Sigmoid colon (tissue), 7 donors: ENCODE data around the gene TMEM63A. TPM values are rescaled to one million over a fixed set of nuclear protein-coding genes. Genes with fewer than 3 reads are reported as not detected.
"Not testable (repeated sequence)": the region's sequence is repeated elsewhere in the genome, so short reads cannot be mapped to it uniquely, and the experiment has no call there.

ENCODE experiments used
- DNase-seq: peaks from one replicate; pipeline ENCODE4 v3.0.0-alpha.2; 2019
- H3K27ac ChIP-seq, 4 donors: fragments of 200-600 bp; sonication (generic); one replicate each; pipeline ENCODE4 v1.5.1; 2016 to 2019; ENCODE audit warnings: mild to moderate bottlenecking in 1 of 4
- H3K27me3 ChIP-seq, 3 donors: fragments of 200-600 bp; sonication (generic); one replicate each; pipeline ENCODE4 v1.5.1; 2019; ENCODE audit warnings: mild to moderate bottlenecking in 1 of 3
- H3K36me3 ChIP-seq, 4 donors: fragments of 200-600 bp; sonication (generic); one replicate each; pipeline ENCODE4 v1.5.1; 2016 to 2019
- H3K4me1 ChIP-seq, 4 donors: fragments of 200-600 bp; sonication (generic); one replicate each; pipeline ENCODE4 v1.5.1; 2017 to 2019
- H3K4me3 ChIP-seq, 4 donors: fragments of 200-600 bp; sonication (generic); one replicate each; pipeline ENCODE4 v1.5.1; 2017 to 2019; ENCODE audit warnings: mild to moderate bottlenecking in 2 of 4, moderate library complexity in 1 of 4
- H3K9me3 ChIP-seq, 4 donors: fragments of 200-600 bp in 3 of 4; sonication (generic) in 3 of 4; one replicate each; pipeline versions ENCODE4 v1.5.1 to v1.6.1; 2013 to 2019
- CTCF ChIP-seq, 4 experiments: fragments of 450-650 bp in 3 of 4; fragments of 200-600 bp in 1 of 4; IDR thresholded peaks; one replicate each; pipeline ENCODE4 v1.5.1; 2016 to 2019; ENCODE audit warnings: antibody characterized with exemption in 4 of 4, mild to moderate bottlenecking in 3 of 4, moderate library complexity in 2 of 4
- EP300 ChIP-seq, 4 donors: sonication (generic); formaldehyde crosslinking; IDR thresholded peaks; one replicate each; pipeline ENCODE4 v1.6.1; 2017; ENCODE audit warnings: antibody characterized with exemption in 4 of 4
- POLR2A ChIP-seq, 2 donors: fragments of 450-650 bp; IDR thresholded peaks; one replicate each; pipeline ENCODE4 v1.6.1; 2016; ENCODE audit warnings: antibody characterized with exemption in 2 of 2, mild to moderate bottlenecking in 2 of 2, moderate library complexity in 2 of 2
- POLR2AphosphoS5 ChIP-seq, 4 donors: sonication (generic); formaldehyde crosslinking; IDR thresholded peaks; one replicate each; pipeline ENCODE4 v1.6.1; 2017; ENCODE audit warnings: antibody characterized with exemption in 4 of 4
- WGBS, 2 donors: extraction: QIAGEN DNeasy Blood & Tissue Kit; methylation state at CpG; one replicate each; pipeline ENCODE4 v1.1.7; 2013; 5-methylcytosine and 5-hydroxymethylcytosine counted together
- intact Hi-C: fragments of 100-400 bp; cut with DNase I; formaldehyde crosslinking; loops from one replicate; pipeline ENCODE4 v1.15.1; 2023
- polyA plus RNA-seq, 3 donors: library from polyadenylated mRNA; stranded (reverse); fragments of 200-250 nt; gene quantifications; one replicate each; pipeline ENCODE4 v1.2.3, GENCODE V29; 2013
- total RNA-seq, 4 donors: library from RNA; depleted of rRNA; stranded (reverse); fragments of >200 nt; gene quantifications; one replicate each; pipeline ENCODE4 v1.1.0, GENCODE V29; 2016
- donor health status: healthy with polysubstance abuse.
- donor health status: Bipolar disorder and iron deficiency.
- donor health status: healthy.

TMEM63A gene
- total and polyA plus RNA-seq, 7 donors: 3.0 to 103 (median 35.9) TPM

- no peak for TF ChIP-seq EP300 (IDR thresholded peaks at IDR 0.05)
- TF ChIP-seq CTCF (IDR thresholded peaks at IDR 0.05): no peak
- no peak for TF ChIP-seq POLR2A (IDR thresholded peaks at IDR 0.05)
- no peak for TF ChIP-seq POLR2AphosphoS5 (IDR thresholded peaks at IDR 0.05)
- Histone ChIP-seq H3K9me3 (no peaks in the 10 kb centered on the region), H3K27ac (no peak overlapping the region), H3K27me3 (no peaks in the 10 kb centered on the region), H3K4me3 (no peak overlapping the region), H3K36me3 (no peaks in the 10 kb centered on the region), H3K4me1 (peaks cover 0 to 12% (median under 1%) of the 10 kb centered on the region in 4 donors)
- 20 to 71% methylated on average over 18 of the region's 18 CpGs for WGBS, 2 donors
- DNase-seq: no peak
- intact Hi-C loops: no loop called here
Measured at GRCh38 chr1:225888289-225888897, 6.2 kb upstream of the TMEM63A start.

DNA sequence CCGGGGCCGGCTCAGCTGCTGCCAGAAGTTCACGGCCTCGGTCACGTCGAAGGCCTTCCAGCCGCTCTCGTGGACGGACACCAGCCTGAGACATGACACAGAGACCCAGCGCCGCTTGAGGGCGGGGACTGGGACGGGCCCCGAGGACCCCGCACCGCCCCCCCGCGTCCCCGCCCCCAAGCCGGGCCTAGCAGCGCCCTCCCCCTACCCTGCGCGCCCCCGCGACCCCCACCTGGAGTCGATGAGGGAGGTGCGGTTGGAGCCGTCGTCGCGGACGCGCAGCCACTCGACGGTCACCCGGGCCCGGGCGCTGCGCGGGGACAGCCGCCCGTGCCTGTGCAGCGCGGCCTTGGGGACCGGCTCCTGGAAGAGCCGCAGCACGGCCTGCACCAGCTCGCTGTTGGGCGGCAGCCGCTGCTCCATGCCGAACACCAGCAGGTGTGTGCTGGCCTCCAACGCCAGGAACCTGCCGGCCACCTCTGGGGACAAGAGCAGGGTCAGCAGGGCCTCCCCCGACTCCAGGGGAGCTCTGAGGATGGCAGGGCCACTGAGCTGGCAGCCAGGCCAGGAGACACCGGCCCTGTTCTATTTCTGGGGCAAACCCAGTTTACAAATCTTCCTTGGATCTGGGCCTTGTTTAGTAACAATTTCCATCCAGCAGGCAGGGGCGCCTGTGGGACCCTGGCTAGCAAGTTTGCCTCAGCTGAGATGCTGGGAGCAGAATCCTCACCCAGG, 5.5 kb upstream of the TMEM63A start:
- 21 to 47% methylated on average over 54 of the region's 56 CpGs for WGBS, 2 donors
- intact Hi-C loops, DNase-seq: not testable (repeated sequence)

DNA sequence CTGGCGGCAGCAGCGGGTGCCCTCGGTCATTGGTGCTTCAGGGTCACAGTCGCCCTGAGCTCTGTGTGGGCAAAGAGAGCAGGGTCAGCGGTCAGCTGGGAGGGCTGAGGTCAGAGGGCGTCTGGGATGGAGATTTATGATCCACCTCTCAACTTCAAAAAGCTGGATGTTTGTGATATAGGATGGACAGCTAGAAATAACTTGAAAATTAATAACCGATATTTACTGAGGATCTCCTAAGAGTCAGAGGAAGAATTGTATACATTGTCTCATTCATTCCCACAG, 4.8 kb upstream of the TMEM63A start:
- Histone ChIP-seq H3K4me3 (no peak overlapping the region), H3K4me1 (peaks cover 0 to 16% (median 4%) of the 10 kb centered on the region in 4 donors), H3K36me3 (no peaks in the 10 kb centered on the region), H3K27ac (no peak overlapping the region), H3K9me3 (no peaks in the 10 kb centered on the region), H3K27me3 (no peaks in the 10 kb centered on the region)
- intact Hi-C loops: no loop called here
- WGBS, 2 donors: 24 to 77% methylated on average over 7 of the region's 7 CpGs
- no peak for DNase-seq
- TF ChIP-seq EP300 (IDR thresholded peaks at IDR 0.05) (no peak), POLR2A (IDR thresholded peaks at IDR 0.05) (no peak), CTCF (IDR thresholded peaks at IDR 0.05) (no peak), POLR2AphosphoS5 (IDR thresholded peaks at IDR 0.05) (no peak)

More for the DNA sequence above, 5.5 kb upstream of the TMEM63A start:
- H3K4me3 ChIP-seq, H3K27me3 ChIP-seq, H3K9me3 ChIP-seq, H3K36me3 ChIP-seq, H3K27ac ChIP-seq: not testable (repeated sequence)
- peaks cover 0 to 16% (median 4%) of the 10 kb centered on the region in 4 donors for H3K4me1 ChIP-seq

DNA sequence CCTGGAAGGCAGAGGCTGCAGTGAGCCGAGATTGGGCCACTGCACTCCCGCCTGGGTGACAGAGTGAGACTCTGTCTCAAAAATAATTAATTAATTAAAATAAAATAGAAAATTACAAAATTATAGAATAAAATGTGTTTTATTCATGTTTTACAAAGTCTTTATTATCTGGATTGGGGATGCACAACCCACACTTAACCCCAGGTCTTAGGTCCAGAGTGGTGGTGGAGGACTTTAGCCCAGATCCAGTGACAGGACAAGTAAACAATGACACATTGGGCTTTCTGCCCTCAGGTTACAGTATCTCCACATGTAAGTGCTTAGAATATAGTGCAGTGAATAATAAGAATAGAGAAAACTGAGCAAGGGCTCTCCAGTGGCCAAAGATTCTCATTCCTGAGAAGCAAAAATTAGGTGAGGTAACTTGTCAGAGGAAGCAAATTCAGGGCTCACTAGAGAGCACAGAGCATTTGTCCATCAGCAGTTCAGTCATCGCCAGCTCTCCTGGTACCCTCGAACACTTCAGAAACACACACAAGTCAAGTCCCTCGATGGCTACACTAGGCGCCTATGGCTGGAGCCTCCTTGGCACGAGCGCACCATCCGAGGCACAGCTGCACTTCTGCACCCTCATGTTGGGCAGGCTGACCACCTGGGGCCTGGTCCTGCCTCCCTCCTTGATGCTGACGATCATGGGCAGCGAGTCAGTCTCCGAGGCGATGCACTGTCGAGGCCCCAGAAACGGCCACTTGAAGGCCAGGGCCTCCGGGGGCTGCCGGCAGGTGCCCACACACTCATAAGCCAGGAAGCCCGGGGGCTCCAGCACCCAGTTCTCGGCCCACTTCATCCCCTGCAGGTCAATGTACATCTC, 4.2 kb upstream of the TMEM63A start:
- no peak for TF ChIP-seq CTCF (IDR thresholded peaks at IDR 0.05)
- no peak for TF ChIP-seq EP300 (IDR thresholded peaks at IDR 0.05)
- TF ChIP-seq POLR2AphosphoS5 (IDR thresholded peaks at IDR 0.05): no peak
- TF ChIP-seq POLR2A (IDR thresholded peaks at IDR 0.05): no peak
- 30 to 73% methylated on average over 19 of the region's 19 CpGs for WGBS, 2 donors

DNA sequence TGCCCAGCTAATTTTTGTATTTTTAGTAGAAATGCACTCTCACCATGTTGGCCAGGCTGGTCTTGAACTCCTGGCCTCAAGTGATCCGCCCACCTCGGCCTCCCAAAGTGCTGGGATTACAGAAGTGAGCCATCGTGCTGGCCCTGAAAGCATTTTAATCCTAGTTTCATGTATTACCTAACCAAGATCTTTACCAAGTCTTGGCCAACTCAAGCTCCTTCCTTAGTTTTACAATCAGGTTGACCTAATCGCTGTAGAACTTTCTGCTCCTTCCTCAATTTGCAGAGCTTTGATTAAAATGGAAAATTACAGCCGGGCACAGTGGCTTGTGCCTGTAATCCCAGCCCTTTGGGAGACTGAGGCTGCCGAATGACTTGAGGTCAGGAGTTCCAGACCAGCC, 3.2 kb upstream of the TMEM63A start:
- H3K9me3 ChIP-seq: no peaks in the 10 kb centered on the region
- H3K4me3 ChIP-seq: no peak overlapping the region
- TF ChIP-seq CTCF (IDR thresholded peaks at IDR 0.05): no peak
- no peak for TF ChIP-seq POLR2A (IDR thresholded peaks at IDR 0.05)
- no peak for TF ChIP-seq POLR2AphosphoS5 (IDR thresholded peaks at IDR 0.05)
- no peak for TF ChIP-seq EP300 (IDR thresholded peaks at IDR 0.05)
- no peaks in the 10 kb centered on the region for H3K27me3 ChIP-seq
- peaks cover 0 to 28% (median 17%) of the 10 kb centered on the region in 4 donors for H3K4me1 ChIP-seq
- H3K27ac ChIP-seq: no peak overlapping the region
- DNase-seq: no peak
- WGBS, 2 donors: 73 to 89% methylated on average over 6 of the region's 6 CpGs
- intact Hi-C loops: no loop called here
- H3K36me3 ChIP-seq: no peaks in the 10 kb centered on the region

More for the DNA sequence above, 4.2 kb upstream of the TMEM63A start:
- Histone ChIP-seq H3K4me1 (peaks cover 0 to 17% (median 6%) of the 10 kb centered on the region in 4 donors), H3K27me3 (no peaks in the 10 kb centered on the region), H3K36me3 (no peaks in the 10 kb centered on the region), H3K4me3 (no peak overlapping the region), H3K9me3 (no peaks in the 10 kb centered on the region), H3K27ac (no peak overlapping the region)
- no peak for DNase-seq
- intact Hi-C loops: no loop called here
